Subcutaneous adipose tissue (tissue), 4 donors: Measurements from ENCODE around the gene NEURL3. TPM values are rescaled to one million over a fixed set of nuclear protein-coding genes. Genes with fewer than 3 reads are reported as not detected.

Experiments
- CTCF ChIP-seq: fragments of 450-650 bp; IDR thresholded peaks from one replicate; pipeline ENCODE4 v1.5.1; 2016; ENCODE audit warnings: low read depth, mild to moderate bottlenecking, control low read depth, antibody characterized with exemption, moderate library complexity
- total RNA-seq, 4 donors: library from RNA; depleted of rRNA; stranded (reverse); fragments of >200 nt; gene quantifications; one replicate each; pipeline ENCODE4 v1.1.0, GENCODE V29; 2016

NEURL3 gene
- total RNA-seq, 4 donors from 2014 or later: 3.6 TPM; not detected in 3

GRCh38 chr2:96524482-96525210 is 19.5 kb upstream of the NEURL3 start:
- no peak for TF ChIP-seq CTCF

DNA sequence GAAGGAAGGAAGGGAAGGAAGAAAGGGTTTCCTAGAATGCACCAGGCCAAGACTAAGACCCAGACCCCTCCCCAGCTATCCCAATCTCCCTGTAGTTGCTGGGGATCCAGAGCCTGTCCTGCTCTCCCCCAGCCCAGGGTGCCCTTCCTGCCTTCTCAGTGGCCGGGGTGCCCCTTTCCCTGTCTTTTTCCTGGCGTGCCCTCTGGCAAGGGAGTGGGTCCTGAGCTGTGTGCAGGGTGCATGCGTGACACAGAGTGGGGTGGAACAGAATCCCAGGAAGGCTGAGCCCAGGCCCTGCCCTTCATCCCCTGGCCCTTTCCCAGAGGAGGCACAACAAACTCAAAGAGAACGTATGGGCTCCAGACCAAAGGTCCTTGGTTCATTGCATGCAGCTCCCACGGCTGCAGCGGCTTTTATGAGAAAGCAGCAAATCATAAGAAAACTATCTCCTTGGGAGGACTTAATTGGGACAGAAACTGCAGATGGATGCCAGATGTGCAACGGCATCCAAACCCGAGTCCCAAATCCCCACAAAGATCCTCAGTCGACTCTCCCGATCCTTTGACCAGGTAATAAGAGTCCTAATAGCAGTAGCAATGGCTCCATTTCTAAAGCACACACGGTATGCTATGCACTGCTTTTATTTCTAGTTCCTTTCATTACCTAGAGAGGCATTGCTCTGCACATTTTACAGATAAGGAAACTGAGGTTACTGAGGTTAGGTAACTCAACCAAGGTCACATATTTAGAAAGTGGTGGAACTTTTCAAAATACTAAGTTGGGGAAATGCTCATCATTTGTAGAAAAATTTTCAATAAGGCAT is 18.7 kb upstream of the NEURL3 start:
- TF ChIP-seq CTCF: no peak

- no peak for TF ChIP-seq CTCF
Observed at GRCh38 chr2:96522304-96523203, 17.4 kb upstream of the NEURL3 start.

- no peak for TF ChIP-seq CTCF
Observed at GRCh38 chr2:96521219-96521618, 16.1 kb upstream of the NEURL3 start.

- TF ChIP-seq CTCF: no peak
Observed at GRCh38 chr2:96520697-96521096, 15.5 kb upstream of the NEURL3 start.

GRCh38 chr2:96520231-96520630 is 15.1 kb upstream of the NEURL3 start:
- no peak for TF ChIP-seq CTCF
